Measurements from ENCODE around the gene ZNF160.
A peak's percentile ranks its signal among the peaks of the same experiment; 100 is the strongest.
"Not testable (repeated sequence)": the region's sequence is repeated elsewhere in the genome, so short reads cannot be mapped to it uniquely, and the experiment has no call there.

Gene ZNF160

DNA sequence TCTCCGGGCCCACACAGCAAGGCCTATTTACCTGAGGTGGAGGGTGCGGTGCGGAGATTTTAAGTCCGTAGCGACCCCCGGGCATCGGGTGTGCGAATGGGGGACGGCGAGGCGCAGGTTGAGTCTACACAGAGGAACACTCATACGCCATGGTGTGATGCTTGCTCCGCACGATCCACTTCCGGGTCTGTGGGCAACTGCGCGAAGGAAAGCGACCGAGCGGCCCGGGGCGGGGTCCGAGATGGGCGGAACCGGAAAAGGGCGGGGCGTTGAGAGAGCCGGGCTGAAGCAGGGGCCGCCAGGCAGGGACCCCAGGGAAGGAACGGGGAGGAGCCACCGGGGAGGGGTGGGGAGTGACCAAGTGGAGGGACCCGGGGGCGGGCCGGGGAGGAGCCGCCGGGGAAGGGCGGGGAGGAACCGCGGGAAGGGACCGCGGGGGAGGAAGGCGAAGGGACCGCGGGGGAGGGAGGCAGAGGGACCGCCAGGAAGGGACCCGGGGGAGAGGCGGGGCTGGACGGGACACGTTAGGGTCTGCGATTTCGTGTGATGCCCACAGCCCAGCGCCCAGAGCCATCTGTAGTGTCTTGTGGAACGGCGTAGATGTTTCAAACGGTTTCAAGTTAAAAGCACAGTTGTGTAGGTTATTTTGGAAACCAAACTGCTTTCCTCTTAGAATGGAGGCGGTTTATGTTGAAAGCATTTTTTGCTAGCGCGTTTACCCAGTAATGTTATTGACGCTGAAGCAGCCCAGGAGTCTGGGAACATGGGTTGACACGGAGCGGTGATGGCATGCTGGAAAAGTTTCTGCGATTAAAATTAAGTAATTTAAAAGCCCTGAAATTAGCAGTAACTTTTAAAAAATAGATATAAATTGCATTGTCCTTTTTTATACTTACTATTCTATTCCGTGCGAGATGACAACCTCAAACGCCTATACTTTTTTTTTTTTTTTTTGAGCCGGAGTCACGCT, at the start of gene ZNF160:
Gene ZNF160 (minus strand): TSS at position 189 of the 970 bp plus-strand sequence. CDS start 17,146 bp downstream, outside the sequence.
- DNase-seq, result peak; percentile 100

GRCh38 chr19:53147645-53148044, 44.4 kb upstream of the ZNF160 start:
- DNase-seq, result no peak

GRCh38 chr19:53140351-53140750, 37.1 kb upstream of the ZNF160 start:
- DNase-seq, result no peak

DNA sequence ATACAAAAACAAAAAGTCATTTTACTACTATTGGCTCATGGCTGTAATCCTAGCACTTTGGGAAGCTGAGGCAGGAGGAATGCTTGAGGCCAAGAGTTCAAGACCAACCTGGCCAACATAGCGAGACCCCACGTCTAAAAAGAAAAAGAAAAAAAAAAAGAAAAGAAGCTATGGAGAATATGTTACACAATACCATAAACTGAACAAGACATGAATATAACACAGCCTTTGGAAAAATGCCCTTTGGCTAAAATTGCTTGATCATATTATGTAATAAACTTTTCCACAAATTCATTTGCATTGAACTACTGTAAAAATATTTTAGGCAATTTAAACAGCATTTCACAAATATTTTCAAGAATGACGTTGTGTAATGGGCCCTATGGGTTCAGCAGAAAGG, 33.2 kb upstream of the ZNF160 start:
- DNase-seq, result no peak

GRCh38 chr19:53132141-53132991, 29.1 kb upstream of the ZNF160 start, which contains the start of gene ZNF415:
Gene ZNF415, minus strand, starts transcription at chr19:53132910. Its CDS starts 10,234 bp downstream, at chr19:53122676.
- peak; percentile 88 for DNase-seq

DNA sequence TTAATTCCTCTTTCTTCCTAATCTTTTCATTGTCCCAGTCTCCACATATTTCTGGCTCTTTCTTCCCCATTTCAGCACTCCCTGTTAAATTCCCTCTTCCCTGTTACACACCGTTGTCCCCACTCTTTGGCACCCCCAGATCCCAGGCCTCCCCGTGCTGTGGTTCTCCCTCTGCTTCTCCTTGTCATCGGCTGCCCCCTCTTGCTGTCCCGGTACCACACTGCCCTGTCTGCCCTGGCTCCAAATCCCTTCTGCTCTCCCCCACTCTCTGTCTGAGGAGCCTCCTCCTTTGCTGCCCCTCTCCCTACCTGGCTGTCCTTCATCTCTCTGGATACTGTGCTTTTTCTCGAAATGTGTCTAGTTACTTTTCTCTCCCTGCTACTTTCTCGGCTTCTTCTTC, 28.5 kb upstream of the ZNF160 start:
- DNase-seq, result no peak

DNA sequence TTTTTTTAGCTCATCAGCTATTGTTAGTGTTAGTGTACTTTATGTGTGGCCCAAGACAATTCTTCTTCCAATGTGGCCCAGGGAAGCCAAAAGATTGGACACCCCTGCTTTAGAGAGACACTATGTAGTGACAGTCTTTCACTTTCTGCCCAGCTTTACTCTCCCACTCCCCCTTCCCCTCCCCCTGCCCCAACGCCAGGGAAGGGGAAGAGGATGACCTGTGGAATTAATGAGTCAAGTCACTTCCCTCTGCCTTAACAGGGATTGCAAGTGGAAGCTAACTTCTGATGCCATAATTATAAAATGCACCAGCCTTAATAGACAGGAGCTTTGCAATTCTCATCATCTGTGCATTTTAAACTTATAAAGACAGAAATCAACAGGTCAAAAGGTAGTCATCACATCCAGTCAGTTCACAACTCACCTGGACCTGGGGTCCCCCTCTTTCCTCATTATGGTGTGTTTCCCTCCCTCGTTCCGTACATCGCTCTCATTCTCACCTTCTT, 27.9 kb upstream of the ZNF160 start:
- DNase-seq, result no peak

- DNase-seq, result no peak
Measured at GRCh38 chr19:53130506-53130905, 27.3 kb upstream of the ZNF160 start.

- DNase-seq, result not testable (repeated sequence)
Measured at GRCh38 chr19:53126733-53127526, 23.7 kb upstream of the ZNF160 start.

DNA sequence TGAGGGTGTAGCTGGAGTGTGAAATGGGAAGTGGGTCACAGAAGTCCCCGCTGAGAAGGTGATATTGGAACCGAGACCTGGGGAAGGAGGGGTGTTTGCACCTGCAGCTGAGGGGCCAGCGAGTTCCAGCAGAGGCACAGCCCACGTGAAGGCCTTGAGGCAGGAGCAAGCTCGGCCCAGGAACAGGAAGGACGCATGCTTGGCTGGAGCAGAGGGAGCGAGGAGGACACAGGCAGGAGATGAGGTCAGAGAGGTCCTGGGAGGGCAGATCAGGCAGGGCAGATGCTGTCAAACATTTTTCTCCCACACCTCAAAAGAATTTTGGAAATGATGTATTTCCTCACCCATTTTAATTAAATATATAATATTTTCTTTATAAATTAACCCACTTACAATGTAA, 20.2 kb upstream of the ZNF160 start:
- no peak for DNase-seq

- no peak for DNase-seq
Measured at GRCh38 chr19:53112286-53112685, 9.1 kb upstream of the ZNF160 start.

DNA sequence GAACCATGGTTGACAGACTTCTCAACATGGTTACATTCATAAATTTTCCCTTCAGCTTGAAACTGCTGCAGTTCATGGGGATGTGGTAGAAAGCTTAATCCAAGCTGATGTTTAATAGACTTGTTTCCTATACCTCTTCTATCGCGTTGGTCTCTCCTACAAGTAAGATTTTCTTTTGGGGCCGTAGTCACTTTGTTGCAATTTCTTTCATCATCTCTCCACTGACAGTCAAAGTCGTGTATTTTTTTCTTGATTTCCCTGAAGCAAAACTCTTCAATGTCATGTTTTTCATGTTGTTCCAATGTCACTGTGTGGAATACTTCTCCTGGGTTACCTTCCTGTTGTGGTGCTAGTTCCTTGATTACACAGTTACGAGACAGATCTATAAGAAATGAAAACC, 6.3 kb upstream of the ZNF160 start:
- no peak for DNase-seq

DNA sequence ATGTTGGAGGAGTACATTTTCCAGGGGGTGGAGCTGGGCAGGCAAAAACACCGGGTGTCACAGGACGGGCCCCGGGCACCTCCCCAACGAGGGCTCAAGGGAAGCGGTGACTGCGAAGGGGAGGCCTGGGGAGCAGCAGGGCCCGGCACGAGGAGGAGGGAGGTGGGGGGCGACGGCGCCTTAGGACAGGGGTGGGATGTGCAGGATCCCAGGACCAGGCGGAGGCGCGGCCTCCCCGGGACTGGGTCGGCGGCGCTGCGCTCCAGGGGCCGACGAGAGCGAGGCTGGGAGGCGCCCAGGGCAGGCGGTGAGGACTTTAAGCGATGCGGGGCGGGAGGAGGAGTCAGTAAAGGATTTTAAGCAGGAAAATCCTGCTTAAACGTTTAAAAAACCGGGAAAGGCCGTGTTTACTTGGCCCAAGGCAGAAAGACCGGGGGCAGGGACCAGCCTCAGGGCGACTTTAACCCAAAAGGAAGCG, 427 bp downstream of the ZNF160 start:
- DNase-seq, result peak; percentile 60

DNA sequence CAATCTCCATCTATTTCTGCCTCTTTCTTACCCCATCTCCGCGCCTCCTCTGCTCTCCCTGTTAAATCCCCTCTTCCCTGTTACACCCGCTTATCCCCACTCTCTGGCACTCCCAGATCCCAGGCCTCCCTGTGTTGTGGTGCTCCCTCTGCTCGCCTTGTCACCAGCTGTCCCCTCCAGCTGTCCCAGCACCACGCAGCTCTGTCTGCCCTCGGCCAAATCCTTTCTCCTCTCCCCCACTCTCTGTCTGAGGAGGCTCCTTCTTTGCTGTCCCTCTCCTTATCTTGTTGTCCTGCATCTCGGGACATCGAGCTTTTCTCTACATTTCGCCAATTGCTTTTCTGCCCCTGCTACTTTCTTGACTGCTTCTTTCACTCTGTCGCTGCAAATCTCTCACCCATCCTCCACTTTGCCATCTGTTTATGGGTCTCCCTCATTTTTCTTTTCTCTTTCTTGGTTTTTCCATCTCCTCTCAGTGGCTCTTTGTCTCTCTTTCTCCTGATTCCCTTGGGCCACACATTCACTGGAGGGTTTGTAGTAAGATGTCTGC, 941 bp downstream of the ZNF160 start:
- DNase-seq, result peak; percentile 39

GRCh38 chr19:53101518-53101917, 1.7 kb downstream of the ZNF160 start:
- no peak for DNase-seq

DNA sequence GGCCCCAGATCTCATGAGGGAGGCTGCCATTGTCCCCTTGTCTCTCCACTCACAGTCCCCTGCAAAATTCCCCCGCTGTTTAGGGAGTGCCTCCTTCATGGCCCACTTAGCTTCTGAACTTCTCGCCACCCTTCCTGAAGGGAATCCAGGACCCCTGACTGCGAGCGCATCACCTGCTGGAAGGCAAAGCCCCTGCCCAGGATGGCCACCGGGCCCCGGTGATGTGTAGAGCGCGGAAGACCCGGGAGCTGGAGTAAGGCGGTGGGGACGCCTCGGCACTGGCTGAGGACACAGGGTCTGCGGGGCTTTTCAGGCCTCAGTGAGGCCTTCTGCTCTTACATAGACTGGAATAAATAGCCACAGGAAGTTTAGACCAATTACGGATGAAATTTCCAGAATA, 4.7 kb downstream of the ZNF160 start:
- DNase-seq, result not testable (repeated sequence)

GRCh38 chr19:53096982-53097690, 6.1 kb downstream of the ZNF160 start:
- not testable (repeated sequence) for DNase-seq

DNA sequence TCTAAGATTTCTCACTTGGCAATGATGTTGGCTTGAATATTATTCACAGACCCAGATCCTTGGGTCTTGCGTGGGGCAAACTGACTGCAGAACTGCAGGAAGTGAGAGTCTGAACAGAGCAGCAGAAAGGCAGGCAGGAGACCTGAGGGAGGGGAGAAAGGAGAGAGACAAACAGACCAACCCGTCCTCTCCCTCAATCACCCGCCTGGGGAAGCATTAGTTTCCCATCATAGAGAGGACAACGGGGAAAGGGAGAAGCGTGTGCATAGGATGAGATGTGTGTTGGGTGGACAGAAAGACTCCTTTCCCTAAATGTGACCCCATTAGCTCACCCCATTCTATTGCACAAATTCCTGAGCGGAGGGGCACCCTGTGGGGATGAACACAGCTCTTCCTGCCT, 6.6 kb downstream of the ZNF160 start:
- DNase-seq, result not testable (repeated sequence)

DNA sequence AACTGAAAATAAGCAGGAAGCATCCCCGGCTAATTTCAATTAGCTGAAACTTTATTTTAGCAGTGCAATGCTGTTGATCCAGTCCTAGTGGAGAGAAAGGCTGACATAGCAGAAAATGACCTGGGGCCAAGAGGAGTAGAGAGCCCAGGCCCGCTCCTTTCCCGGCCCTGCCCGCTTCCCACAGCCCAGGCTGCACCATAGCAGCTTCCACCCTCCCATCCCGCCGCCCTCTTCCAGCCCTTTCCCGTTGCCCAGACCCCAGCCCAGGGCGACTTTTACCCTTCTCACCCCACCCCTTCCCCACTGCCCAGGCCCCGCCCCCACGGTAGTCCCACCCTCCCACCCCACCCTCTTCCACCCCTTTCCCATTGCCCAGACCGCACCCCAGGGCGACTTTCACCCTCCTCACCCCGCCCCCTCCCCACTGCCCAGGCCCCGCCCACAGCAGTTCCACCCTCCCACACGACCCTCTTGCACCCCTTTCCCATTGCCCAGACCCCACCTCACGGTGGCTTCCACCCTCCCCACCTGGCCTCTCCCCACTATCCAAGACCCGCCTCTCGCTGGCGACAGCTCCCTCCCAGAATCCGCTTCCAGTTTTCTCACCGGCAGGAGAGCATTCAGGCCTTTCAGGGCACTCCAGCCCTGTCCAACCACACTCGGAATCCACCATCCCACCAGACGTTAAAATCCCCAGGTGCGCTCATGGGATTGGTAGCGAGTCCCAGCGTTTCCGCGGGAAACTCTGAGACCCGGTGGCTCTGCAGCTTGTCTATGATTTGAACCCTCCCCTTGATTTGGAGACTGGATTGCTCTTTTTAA, 8.3 kb downstream of the ZNF160 start:
- DNase-seq, result no peak

DNA sequence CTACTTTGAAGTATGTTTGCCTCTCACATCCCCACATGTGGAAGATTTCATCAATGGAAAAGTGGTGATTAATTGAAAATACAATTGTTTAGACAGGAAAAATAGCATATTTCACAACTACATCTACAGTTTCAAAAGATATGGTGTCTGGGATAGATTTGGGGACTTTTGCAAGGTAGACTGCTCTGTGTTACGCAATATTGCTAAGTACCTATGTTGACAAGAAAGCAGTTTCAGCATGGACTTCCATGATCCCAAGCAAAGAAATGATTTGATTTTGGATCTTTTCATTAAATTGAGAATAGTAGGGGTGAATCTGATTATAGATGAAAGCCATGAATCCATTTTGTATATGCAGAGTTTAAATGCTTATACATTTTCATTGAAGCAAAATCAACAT, 10.5 kb downstream of the ZNF160 start:
- DNase-seq, result no peak
